ENCODE results near the gene KCNJ5.

Gene KCNJ5

GRCh38 chr11:128867277-128867676, 23.9 kb upstream of the KCNJ5 start, which contains the start of gene KCNJ1:
KCNJ1 (minus strand) TSS chr11:128867296; CDS start chr11:128840243, 27,053 bp downstream.
- peak within 1 kb of the TSS; percentile 38 for H2BK15ac ChIP-seq (ENCODE audit: low read depth, poor library complexity, severe bottlenecking)
- no peak within 1 kb of the TSS for H4K8ac ChIP-seq (ENCODE audit: low read length)
- no peak within 1 kb of the TSS for H3K4me2 ChIP-seq (ENCODE audit: low read length, poor library complexity, severe bottlenecking)
- H3K18ac ChIP-seq (ENCODE audit: low read depth in 1 of 2, low read length in 2 of 2) = no peak within 1 kb of the TSS
- peaks cover 8% of the 10 kb centered on the region for H3K4me1 ChIP-seq (ENCODE audit: control insufficient read depth, insufficient read depth, low read depth, low read length)
- H3K23ac ChIP-seq (ENCODE audit: low read length in 2 of 2) = no peak within 1 kb of the TSS
- H2AK5ac ChIP-seq (ENCODE audit: low read length, severe bottlenecking) = no peak within 1 kb of the TSS
- no peak within 1 kb of the TSS for H2BK12ac ChIP-seq (ENCODE audit: low read length in 2 of 2)
- H3K36me3 ChIP-seq (ENCODE audit: control insufficient read depth in 1 of 2, insufficient read depth in 2 of 2, low read depth in 1 of 2, low read length in 2 of 2) = no peaks in the 10 kb centered on the region
- no peak within 1 kb of the TSS for H2BK120ac ChIP-seq (ENCODE audit: low read depth, low read length)
- H3K9me3 ChIP-seq (ENCODE audit: control insufficient read depth, low read length) = no peaks in the 10 kb centered on the region
- no peak within 1 kb of the TSS for H2BK5ac ChIP-seq (ENCODE audit: low read depth, low read length, poor library complexity, severe bottlenecking)
- H3K4ac ChIP-seq (ENCODE audit: low read depth in 1 of 2, low read length in 2 of 2) = no peak within 1 kb of the TSS
- no peak within 1 kb of the TSS for H3K27ac ChIP-seq (ENCODE audit: low read length, poor library complexity, severe bottlenecking)
- H3K9ac ChIP-seq (ENCODE audit: low read length) = no peak within 1 kb of the TSS
- no peaks in the 10 kb centered on the region for H3K79me1 ChIP-seq (replicated peaks; ENCODE audit: low read length, poor library complexity, severe bottlenecking)
- H3K14ac ChIP-seq (ENCODE audit: low read length in 2 of 2) = no peak within 1 kb of the TSS
- 95% methylated on average over 7 of the region's 8 CpGs for WGBS
- no peak within 1 kb of the TSS for H4K91ac ChIP-seq (ENCODE audit: low read length)
- no peak within 1 kb of the TSS for H3K4me3 ChIP-seq (ENCODE audit: insufficient read depth in 1 of 2, low read depth in 1 of 2, low read length in 2 of 2)
- no peak within 1 kb of the TSS for H2AFZ ChIP-seq (ENCODE audit: low read depth, low read length)
- peaks cover 14 to 26% of the 10 kb centered on the region in 2 experiments for H3K27me3 ChIP-seq (ENCODE audit: control insufficient read depth in 1 of 2, insufficient read depth in 1 of 2, low read length in 2 of 2)
- DNase-seq = no peak

- H3K9ac ChIP-seq (ENCODE audit: low read length) = no peak overlapping the region
- no peak for DNase-seq
- no peak overlapping the region for H3K18ac ChIP-seq (ENCODE audit: low read depth in 1 of 2, low read length in 2 of 2)
- no peak overlapping the region for H2BK5ac ChIP-seq (ENCODE audit: low read depth, low read length, poor library complexity, severe bottlenecking)
- no peak overlapping the region for H2AFZ ChIP-seq (ENCODE audit: low read depth, low read length)
- peaks cover 19 to 34% of the 10 kb centered on the region in 2 experiments for H3K27me3 ChIP-seq (ENCODE audit: control insufficient read depth in 1 of 2, insufficient read depth in 1 of 2, low read length in 2 of 2)
- no peak overlapping the region for H2BK15ac ChIP-seq (ENCODE audit: low read depth, poor library complexity, severe bottlenecking)
- no peak overlapping the region for H3K27ac ChIP-seq (ENCODE audit: low read length, poor library complexity, severe bottlenecking)
- H3K9me3 ChIP-seq (ENCODE audit: control insufficient read depth, low read length) = no peaks in the 10 kb centered on the region
- H2BK12ac ChIP-seq (ENCODE audit: low read length in 2 of 2) = no peak overlapping the region
- no peak overlapping the region for H3K23ac ChIP-seq (ENCODE audit: low read length in 2 of 2)
- H2AK5ac ChIP-seq (ENCODE audit: low read length, severe bottlenecking) = no peak overlapping the region
- H3K4ac ChIP-seq (ENCODE audit: low read depth in 1 of 2, low read length in 2 of 2) = no peak overlapping the region
- no peak overlapping the region for H3K14ac ChIP-seq (ENCODE audit: low read length in 2 of 2)
- peaks cover 6% of the 10 kb centered on the region for H3K4me1 ChIP-seq (ENCODE audit: control insufficient read depth, insufficient read depth, low read depth, low read length)
- H3K36me3 ChIP-seq (ENCODE audit: control insufficient read depth in 1 of 2, insufficient read depth in 2 of 2, low read depth in 1 of 2, low read length in 2 of 2) = no peaks in the 10 kb centered on the region
- H3K4me3 ChIP-seq (ENCODE audit: insufficient read depth in 1 of 2, low read depth in 1 of 2, low read length in 2 of 2) = no peak overlapping the region
- H3K79me1 ChIP-seq (replicated peaks; ENCODE audit: low read length, poor library complexity, severe bottlenecking) = no peaks in the 10 kb centered on the region
- WGBS = 97% methylated on average over 10 of the region's 10 CpGs
- H4K8ac ChIP-seq (ENCODE audit: low read length) = no peak overlapping the region
- no peak overlapping the region for H4K91ac ChIP-seq (ENCODE audit: low read length)
- H3K4me2 ChIP-seq (ENCODE audit: low read length, poor library complexity, severe bottlenecking) = no peak overlapping the region
- H2BK120ac ChIP-seq (ENCODE audit: low read depth, low read length) = no peak overlapping the region
Measured at GRCh38 chr11:128868841-128869671, 22.1 kb upstream of the KCNJ5 start.

- H2AFZ ChIP-seq (ENCODE audit: low read depth, low read length) = no peak overlapping the region
- no peak overlapping the region for H4K91ac ChIP-seq (ENCODE audit: low read length)
- no peak overlapping the region for H2BK12ac ChIP-seq (ENCODE audit: low read length in 2 of 2)
- no peak overlapping the region for H3K4ac ChIP-seq (ENCODE audit: low read depth in 1 of 2, low read length in 2 of 2)
- no peak overlapping the region for H3K27ac ChIP-seq (ENCODE audit: low read length, poor library complexity, severe bottlenecking)
- no peak for DNase-seq
- H3K79me1 ChIP-seq (replicated peaks; ENCODE audit: low read length, poor library complexity, severe bottlenecking) = no peaks in the 10 kb centered on the region
- H3K4me2 ChIP-seq (ENCODE audit: low read length, poor library complexity, severe bottlenecking) = no peak overlapping the region
- no peaks in the 10 kb centered on the region for H3K4me1 ChIP-seq (ENCODE audit: control insufficient read depth, insufficient read depth, low read depth, low read length)
- H3K18ac ChIP-seq (ENCODE audit: low read depth in 1 of 2, low read length in 2 of 2) = no peak overlapping the region
- no peak overlapping the region for H3K4me3 ChIP-seq (ENCODE audit: insufficient read depth in 1 of 2, low read depth in 1 of 2, low read length in 2 of 2)
- no peak overlapping the region for H4K8ac ChIP-seq (ENCODE audit: low read length)
- H2BK15ac ChIP-seq (ENCODE audit: low read depth, poor library complexity, severe bottlenecking) = no peak overlapping the region
- no peak overlapping the region for H2AK5ac ChIP-seq (ENCODE audit: low read length, severe bottlenecking)
- no peak overlapping the region for H2BK5ac ChIP-seq (ENCODE audit: low read depth, low read length, poor library complexity, severe bottlenecking)
- H3K27me3 ChIP-seq (ENCODE audit: control insufficient read depth in 1 of 2, insufficient read depth in 1 of 2, low read length in 2 of 2) = peaks cover 25 to 53% of the 10 kb centered on the region in 2 experiments
- peak overlapping the region in 1 of 2 experiments; percentile 55 for H3K14ac ChIP-seq (ENCODE audit: low read length in 2 of 2)
- WGBS = 58% methylated on average over 6 of the region's 6 CpGs
- no peaks in the 10 kb centered on the region for H3K9me3 ChIP-seq (ENCODE audit: control insufficient read depth, low read length)
- no peak overlapping the region for H3K9ac ChIP-seq (ENCODE audit: low read length)
- H3K23ac ChIP-seq (ENCODE audit: low read length in 2 of 2) = no peak overlapping the region
- H2BK120ac ChIP-seq (ENCODE audit: low read depth, low read length) = no peak overlapping the region
- no peaks in the 10 kb centered on the region for H3K36me3 ChIP-seq (ENCODE audit: control insufficient read depth in 1 of 2, insufficient read depth in 2 of 2, low read depth in 1 of 2, low read length in 2 of 2)
Measured at GRCh38 chr11:128871168-128871610, 20.0 kb upstream of the KCNJ5 start.

GRCh38 chr11:128872094-128872493, 19.1 kb upstream of the KCNJ5 start:
- H4K8ac ChIP-seq (ENCODE audit: low read length) = no peak overlapping the region
- H3K14ac ChIP-seq (ENCODE audit: low read length in 2 of 2) = no peak overlapping the region
- no peaks in the 10 kb centered on the region for H3K4me1 ChIP-seq (ENCODE audit: control insufficient read depth, insufficient read depth, low read depth, low read length)
- H2AK5ac ChIP-seq (ENCODE audit: low read length, severe bottlenecking) = no peak overlapping the region
- H2BK15ac ChIP-seq (ENCODE audit: low read depth, poor library complexity, severe bottlenecking) = no peak overlapping the region
- H3K27ac ChIP-seq (ENCODE audit: low read length, poor library complexity, severe bottlenecking) = no peak overlapping the region
- WGBS = 64% methylated on average over 3 of the region's 6 CpGs
- no peak overlapping the region for H2AFZ ChIP-seq (ENCODE audit: low read depth, low read length)
- no peak overlapping the region for H2BK120ac ChIP-seq (ENCODE audit: low read depth, low read length)
- H3K9me3 ChIP-seq (ENCODE audit: control insufficient read depth, low read length) = no peaks in the 10 kb centered on the region
- no peaks in the 10 kb centered on the region for H3K79me1 ChIP-seq (replicated peaks; ENCODE audit: low read length, poor library complexity, severe bottlenecking)
- H3K18ac ChIP-seq (ENCODE audit: low read depth in 1 of 2, low read length in 2 of 2) = no peak overlapping the region
- H4K91ac ChIP-seq (ENCODE audit: low read length) = no peak overlapping the region
- H3K9ac ChIP-seq (ENCODE audit: low read length) = no peak overlapping the region
- H3K27me3 ChIP-seq (ENCODE audit: control insufficient read depth in 1 of 2, insufficient read depth in 1 of 2, low read length in 2 of 2) = peaks cover 34 to 58% of the 10 kb centered on the region in 2 experiments
- no peak for DNase-seq
- H2BK5ac ChIP-seq (ENCODE audit: low read depth, low read length, poor library complexity, severe bottlenecking) = no peak overlapping the region
- H3K23ac ChIP-seq (ENCODE audit: low read length in 2 of 2) = no peak overlapping the region
- no peak overlapping the region for H3K4me2 ChIP-seq (ENCODE audit: low read length, poor library complexity, severe bottlenecking)
- H3K36me3 ChIP-seq (ENCODE audit: control insufficient read depth in 1 of 2, insufficient read depth in 2 of 2, low read depth in 1 of 2, low read length in 2 of 2) = no peaks in the 10 kb centered on the region
- H3K4ac ChIP-seq (ENCODE audit: low read depth in 1 of 2, low read length in 2 of 2) = no peak overlapping the region
- no peak overlapping the region for H3K4me3 ChIP-seq (ENCODE audit: insufficient read depth in 1 of 2, low read depth in 1 of 2, low read length in 2 of 2)
- no peak overlapping the region for H2BK12ac ChIP-seq (ENCODE audit: low read length in 2 of 2)
